Lower leg skin (tissue), 4 donors: ENCODE results near the gene MAD1L1. TPM values are rescaled to one million over a fixed set of nuclear protein-coding genes. Genes with fewer than 3 reads are reported as not detected.

ENCODE experiments used
- DNase-seq, 2 donors: peaks; one replicate each; pipeline ENCODE4 v3.0.0-alpha.2; 2019; ENCODE audit warnings: low spot score in 2 of 2
- H3K4me3 ChIP-seq: fragments of 200-600 bp; sonication (generic); 2 replicates; pipeline ENCODE4 v1.5.1; 2017; ENCODE audit warnings: mild to moderate bottlenecking, low read depth; ENCODE audit not compliant: poor library complexity, severe bottlenecking
- POLR2A ChIP-seq, 2 donors: fragments of 450-650 bp; IDR thresholded peaks; one replicate each; pipeline ENCODE4 v1.6.1; 2016 to 2017; ENCODE audit warnings: antibody characterized with exemption in 2 of 2, mild to moderate bottlenecking in 1 of 2, moderate library complexity in 1 of 2
- WGBS, 2 donors: methylation state at CpG; one replicate each; pipeline ENCODE4 v1.1.5; 2018; 5-methylcytosine and 5-hydroxymethylcytosine counted together
- intact Hi-C: fragments of 100-400 bp; cut with DNase I; formaldehyde crosslinking; loops from one replicate; pipeline ENCODE4 v1.15.0; 2023; ENCODE audit warnings: low total_unique reads
- total RNA-seq, 4 donors: library from RNA; depleted of rRNA; stranded (reverse); fragments of >200 nt; gene quantifications; one replicate each; pipeline ENCODE4 v1.1.0, GENCODE V29; 2016
- TF ChIP-seq, protein P1 (sequence below), 3 donors: fragments of 450-650 bp; IDR thresholded peaks; one replicate each; pipeline ENCODE4 v1.5.1; 2016; ENCODE audit warnings: antibody characterized with exemption in 3 of 3, mild to moderate bottlenecking in 3 of 3, moderate library complexity in 2 of 3

Gene MAD1L1
- total RNA-seq, 4 donors from 2014 or later, result 37.7 to 77.8 (median 59.4) TPM

DNA sequence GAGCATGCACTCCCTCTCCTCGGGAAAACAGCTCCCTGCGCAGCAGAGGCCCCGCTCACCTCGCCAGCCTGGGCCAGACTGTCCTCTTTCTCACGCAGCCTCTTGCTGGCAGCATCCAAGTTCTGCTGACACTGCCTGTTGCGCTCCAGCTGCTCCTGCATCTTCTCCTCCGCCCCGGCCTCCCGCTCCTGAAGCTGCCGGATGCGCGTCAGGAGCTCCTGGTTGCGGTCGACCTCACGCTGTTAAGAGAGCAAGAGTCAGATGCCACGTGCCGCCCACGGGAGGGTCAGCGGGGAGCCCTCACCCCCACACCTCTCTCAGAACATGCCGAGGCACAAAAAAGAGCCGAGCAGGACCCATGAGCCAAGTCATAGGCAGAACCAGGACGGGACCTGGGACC, 10.2 kb downstream of the MAD1L1 start:
- DNase-seq, result no peak
- WGBS, 2 donors, result 94 to 96% methylated on average over 22 of the region's 22 CpGs
- intact Hi-C loops, result no loop called here
- TF ChIP-seq, protein P1, sequence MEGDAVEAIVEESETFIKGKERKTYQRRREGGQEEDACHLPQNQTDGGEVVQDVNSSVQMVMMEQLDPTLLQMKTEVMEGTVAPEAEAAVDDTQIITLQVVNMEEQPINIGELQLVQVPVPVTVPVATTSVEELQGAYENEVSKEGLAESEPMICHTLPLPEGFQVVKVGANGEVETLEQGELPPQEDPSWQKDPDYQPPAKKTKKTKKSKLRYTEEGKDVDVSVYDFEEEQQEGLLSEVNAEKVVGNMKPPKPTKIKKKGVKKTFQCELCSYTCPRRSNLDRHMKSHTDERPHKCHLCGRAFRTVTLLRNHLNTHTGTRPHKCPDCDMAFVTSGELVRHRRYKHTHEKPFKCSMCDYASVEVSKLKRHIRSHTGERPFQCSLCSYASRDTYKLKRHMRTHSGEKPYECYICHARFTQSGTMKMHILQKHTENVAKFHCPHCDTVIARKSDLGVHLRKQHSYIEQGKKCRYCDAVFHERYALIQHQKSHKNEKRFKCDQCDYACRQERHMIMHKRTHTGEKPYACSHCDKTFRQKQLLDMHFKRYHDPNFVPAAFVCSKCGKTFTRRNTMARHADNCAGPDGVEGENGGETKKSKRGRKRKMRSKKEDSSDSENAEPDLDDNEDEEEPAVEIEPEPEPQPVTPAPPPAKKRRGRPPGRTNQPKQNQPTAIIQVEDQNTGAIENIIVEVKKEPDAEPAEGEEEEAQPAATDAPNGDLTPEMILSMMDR (IDR thresholded peaks at IDR 0.05), result no peak
- no peak for TF ChIP-seq POLR2A (IDR thresholded peaks at IDR 0.05)
- H3K4me3 ChIP-seq, result no peak overlapping the region

DNA sequence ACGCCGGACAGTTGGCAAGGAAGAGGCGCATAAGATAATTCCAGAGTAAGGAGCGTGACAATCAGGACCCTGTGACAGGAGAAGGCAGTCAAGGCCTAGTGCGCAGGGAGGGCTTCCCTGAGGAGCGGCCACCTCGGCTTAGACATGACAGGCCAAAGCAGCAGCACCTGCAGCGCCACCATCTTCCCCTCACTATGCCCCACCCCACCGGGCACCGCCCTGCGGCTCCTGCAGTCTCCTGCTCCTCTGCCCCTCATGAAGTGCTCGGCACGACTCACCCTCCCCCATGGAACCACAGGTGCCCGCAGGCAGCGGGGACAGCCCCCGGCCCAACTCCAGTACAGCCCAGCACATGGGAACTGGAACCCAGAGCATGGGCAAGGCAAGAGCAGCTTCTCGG, 11.8 kb downstream of the MAD1L1 start:
- intact Hi-C loops, result no loop called here
- TF ChIP-seq, protein P1 (IDR thresholded peaks at IDR 0.05), result no peak
- no peak for TF ChIP-seq POLR2A (IDR thresholded peaks at IDR 0.05)
- no peak for DNase-seq
- H3K4me3 ChIP-seq, result no peak overlapping the region
- WGBS, 2 donors, result 91 to 93% methylated on average over 14 to 17 of the region's 17 CpGs

DNA sequence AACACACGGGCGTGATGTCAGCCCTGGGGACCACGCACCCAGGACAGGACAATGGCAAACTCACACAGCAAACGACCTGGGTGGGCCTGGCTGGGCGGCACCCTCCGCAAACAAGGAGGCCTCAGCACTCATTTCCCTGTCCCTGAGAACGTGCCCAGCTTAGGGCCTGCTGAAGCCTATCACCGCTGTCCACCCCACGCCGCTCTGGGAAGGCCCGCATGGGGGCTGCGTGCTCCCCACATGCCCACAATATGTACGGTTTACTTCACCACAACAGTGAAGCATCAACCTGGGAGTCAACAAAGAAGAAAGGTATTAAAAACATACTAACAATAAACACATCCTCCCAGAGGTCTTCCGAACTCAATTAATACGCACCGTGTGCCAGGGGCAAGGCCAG, 12.2 kb downstream of the MAD1L1 start:
- TF ChIP-seq POLR2A (IDR thresholded peaks at IDR 0.05), result no peak
- TF ChIP-seq, protein P1 (IDR thresholded peaks at IDR 0.05), result no peak
- intact Hi-C loops, result no loop called here
- no peak for DNase-seq
- WGBS, 2 donors, result 92 to 95% methylated on average over 16 of the region's 16 CpGs
- H3K4me3 ChIP-seq, result no peak overlapping the region

DNA sequence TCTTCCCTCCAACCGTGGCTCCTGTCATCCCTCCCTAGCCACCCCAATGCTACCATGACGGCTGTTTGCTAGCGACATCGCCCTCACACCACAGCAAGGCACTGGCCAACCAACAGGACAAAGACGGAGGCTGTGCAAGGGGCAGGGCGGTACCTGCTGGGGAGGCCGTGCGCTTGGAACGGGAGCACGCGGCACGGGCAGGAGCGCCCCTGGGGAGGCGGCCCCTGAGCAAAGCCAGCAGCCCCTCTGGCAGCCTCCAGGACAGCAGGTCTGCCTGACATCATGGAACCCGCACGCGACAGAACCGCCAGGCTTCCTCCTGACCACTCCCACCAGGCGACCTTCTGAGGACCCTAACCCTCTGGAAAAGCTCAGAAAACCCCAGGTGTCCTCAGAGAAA, 12.7 kb downstream of the MAD1L1 start:
- DNase-seq, result no peak
- 95% methylated on average over 19 of the region's 19 CpGs for WGBS, 2 donors
- intact Hi-C loops, result no loop called here
- TF ChIP-seq POLR2A (IDR thresholded peaks at IDR 0.05), result no peak
- TF ChIP-seq, protein P1 (IDR thresholded peaks at IDR 0.05), result no peak
- H3K4me3 ChIP-seq, result no peak overlapping the region

DNA sequence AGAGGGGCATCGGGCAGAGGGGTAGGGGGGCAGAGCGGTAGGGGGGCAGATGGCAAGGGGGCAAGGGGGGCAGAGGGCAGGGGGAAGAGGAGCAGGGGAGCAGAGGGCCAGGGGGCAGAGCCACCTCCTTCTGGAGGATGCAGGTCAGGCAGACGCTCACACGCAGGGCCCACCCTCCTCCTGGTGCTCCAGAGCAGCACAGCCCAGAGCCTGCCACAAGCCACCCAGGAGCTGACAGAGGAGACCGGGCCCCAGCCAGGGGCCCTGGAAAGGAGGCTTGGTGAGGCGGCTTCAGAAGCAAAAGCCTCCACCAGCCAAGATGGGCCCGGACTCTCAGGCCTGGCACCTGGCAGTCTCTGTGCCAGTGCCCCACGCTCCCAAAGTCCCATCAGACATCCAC, 13.1 kb downstream of the MAD1L1 start:
- WGBS, 2 donors, result 93 to 95% methylated on average over 7 to 8 of the region's 8 CpGs
- DNase-seq, result no peak
- TF ChIP-seq POLR2A (IDR thresholded peaks at IDR 0.05), result no peak
- TF ChIP-seq, protein P1 (IDR thresholded peaks at IDR 0.05), result no peak
- intact Hi-C loops, result loop anchor here (10.0 kb wide), 2 partner anchors 555 to 635 kb away; no protein-coding TSS in a partner anchor
- no peak overlapping the region for H3K4me3 ChIP-seq

DNA sequence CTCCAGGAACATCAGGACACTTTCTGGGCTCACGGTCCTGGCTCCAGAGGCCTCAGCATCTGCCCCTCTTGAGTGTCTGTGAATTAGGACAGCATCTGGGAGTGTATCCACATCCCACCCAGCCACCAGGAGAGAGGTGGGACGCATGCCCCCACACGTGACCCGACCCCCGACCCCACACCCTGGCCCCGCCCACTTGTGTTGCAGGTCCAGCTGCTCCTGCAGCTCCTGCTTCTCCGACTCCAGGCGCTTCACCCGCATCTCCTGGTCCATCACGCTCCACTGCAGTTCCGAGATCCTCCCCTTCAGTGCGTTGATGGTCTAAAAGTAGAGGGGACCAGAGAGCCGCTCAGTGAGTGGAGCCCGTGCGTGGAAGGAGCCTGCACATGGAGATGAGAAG, 13.6 kb downstream of the MAD1L1 start:
- intact Hi-C loops, result loop anchor here (10.0 kb wide), 2 partner anchors 554 to 634 kb away; no protein-coding TSS in a partner anchor
- 84 to 89% methylated on average over 15 of the region's 15 CpGs for WGBS, 2 donors
- no peak for TF ChIP-seq POLR2A (IDR thresholded peaks at IDR 0.05)
- TF ChIP-seq, protein P1 (IDR thresholded peaks at IDR 0.05), result no peak
- no peak overlapping the region for H3K4me3 ChIP-seq
- no peak for DNase-seq
